ENCODE data around the gene USF3.

Gene USF3, protein sequence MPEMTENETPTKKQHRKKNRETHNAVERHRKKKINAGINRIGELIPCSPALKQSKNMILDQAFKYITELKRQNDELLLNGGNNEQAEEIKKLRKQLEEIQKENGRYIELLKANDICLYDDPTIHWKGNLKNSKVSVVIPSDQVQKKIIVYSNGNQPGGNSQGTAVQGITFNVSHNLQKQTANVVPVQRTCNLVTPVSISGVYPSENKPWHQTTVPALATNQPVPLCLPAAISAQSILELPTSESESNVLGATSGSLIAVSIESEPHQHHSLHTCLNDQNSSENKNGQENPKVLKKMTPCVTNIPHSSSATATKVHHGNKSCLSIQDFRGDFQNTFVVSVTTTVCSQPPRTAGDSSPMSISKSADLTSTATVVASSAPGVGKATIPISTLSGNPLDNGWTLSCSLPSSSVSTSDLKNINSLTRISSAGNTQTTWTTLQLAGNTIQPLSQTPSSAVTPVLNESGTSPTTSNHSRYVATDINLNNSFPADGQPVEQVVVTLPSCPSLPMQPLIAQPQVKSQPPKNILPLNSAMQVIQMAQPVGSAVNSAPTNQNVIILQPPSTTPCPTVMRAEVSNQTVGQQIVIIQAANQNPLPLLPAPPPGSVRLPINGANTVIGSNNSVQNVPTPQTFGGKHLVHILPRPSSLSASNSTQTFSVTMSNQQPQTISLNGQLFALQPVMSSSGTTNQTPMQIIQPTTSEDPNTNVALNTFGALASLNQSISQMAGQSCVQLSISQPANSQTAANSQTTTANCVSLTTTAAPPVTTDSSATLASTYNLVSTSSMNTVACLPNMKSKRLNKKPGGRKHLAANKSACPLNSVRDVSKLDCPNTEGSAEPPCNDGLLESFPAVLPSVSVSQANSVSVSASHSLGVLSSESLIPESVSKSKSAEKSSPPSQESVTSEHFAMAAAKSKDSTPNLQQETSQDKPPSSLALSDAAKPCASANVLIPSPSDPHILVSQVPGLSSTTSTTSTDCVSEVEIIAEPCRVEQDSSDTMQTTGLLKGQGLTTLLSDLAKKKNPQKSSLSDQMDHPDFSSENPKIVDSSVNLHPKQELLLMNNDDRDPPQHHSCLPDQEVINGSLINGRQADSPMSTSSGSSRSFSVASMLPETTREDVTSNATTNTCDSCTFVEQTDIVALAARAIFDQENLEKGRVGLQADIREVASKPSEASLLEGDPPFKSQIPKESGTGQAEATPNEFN (N-terminal part only)

DNA sequence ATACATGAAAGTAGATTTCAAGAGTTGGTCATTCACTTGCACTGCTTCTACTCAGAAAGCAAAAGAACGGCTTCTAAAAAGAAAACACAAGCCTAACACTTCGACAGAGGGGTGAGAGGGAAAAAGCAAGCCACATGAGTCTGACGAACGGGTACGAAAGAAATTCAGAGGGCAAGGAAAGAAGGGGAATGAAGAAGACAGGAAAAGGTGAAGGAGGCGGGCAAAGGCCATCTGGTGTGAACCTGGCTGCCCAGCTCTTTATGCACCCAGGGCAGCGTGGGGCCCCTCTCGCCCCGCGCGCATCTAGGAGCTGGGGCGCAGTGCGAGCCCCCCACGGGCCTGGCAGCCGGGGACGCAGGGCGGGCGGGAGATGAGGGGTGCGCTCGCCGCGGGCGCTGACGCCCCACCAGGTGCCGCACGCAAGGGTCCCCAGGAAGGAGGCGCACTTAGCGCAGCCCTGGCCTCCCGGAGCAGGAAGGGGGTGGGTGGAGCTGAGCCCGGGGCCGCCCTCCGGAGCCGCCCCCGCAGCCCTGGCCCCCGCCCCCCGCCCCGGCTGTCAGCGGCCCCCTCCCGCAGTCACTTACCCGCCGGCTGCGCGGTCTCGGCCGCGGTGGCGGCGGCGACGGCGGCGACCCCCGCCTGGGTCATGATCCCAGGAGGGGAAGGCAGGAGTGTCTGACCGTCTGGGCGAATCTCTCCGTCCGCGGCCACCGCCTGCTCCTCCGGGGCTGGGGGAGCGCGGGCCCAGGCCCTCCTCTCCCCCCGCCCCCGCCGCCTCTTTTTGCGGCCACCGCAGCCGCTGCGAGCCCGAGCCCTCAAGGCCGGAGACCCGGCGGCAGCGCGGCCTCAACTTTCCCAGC, at the start of gene USF3:
USF3 (minus strand) TSS at position 857 of the 860 bp plus-strand sequence. CDS start 21,764 bp downstream, outside the sequence.
- no peak for DNase-seq (ENCODE audit: low read depth)
- no peak for TF ChIP-seq CTCF (conservative IDR thresholded peaks at IDR 0.05; ENCODE audit: low read depth, low read length)
- peak within 1 kb of the TSS; percentile 96 for H3K4me3 ChIP-seq (ENCODE audit: low read length)

DNA sequence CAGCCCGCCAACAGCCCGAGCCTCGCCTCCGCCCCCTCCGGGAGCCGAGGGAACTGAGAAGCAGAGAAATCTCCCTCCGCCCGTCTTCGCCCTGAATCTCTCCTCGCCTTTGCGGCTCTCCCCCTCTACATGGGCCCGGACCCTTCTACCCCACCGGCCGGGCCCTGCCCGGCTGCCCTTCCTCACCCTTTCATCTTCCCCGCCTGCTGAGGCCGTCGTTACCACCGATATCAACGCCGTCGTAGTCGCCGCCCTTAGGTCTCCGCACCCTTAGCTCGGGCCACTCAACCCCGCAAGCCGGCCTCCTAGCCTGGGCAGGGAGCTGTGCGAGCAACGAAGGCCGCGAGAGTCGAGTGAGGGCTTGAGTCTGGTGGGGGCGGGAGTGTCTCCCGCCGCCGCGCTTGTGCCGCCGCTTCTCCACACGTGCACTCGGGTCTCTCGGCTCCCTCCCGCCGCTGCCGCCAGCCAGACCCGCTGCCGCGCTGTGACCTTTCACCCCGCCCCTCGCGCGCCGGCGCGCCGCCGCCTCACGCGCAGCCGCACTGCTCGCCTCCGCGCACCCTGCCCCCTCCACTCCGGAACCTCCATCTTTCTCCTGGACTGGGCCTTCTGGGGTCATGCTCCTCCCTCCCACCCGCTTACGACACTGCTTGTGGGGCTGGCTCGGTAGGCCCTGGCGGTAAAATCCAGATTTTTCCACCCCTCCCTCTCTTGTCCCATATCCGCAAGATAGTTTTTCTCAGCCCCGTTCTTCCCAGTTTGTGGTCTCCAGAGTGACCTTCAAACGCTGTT, 49.5 kb upstream of the USF3 start, which contains the start of gene NAA50:
NAA50 (minus strand) TSS at position 494 of the 792 bp plus-strand sequence; CDS start at position 194, 300 bp downstream.
- H3K4me3 ChIP-seq (ENCODE audit: low read length), result peak within 1 kb of the TSS; percentile 99
- peak; percentile 52 for TF ChIP-seq CTCF (conservative IDR thresholded peaks at IDR 0.05; ENCODE audit: low read depth, low read length)
- DNase-seq (ENCODE audit: low read depth), result no peak

GRCh38 chr3:113744941-113745755, 48.7 kb upstream of the USF3 start:
- H3K4me3 ChIP-seq (ENCODE audit: low read length), result peak overlapping the region; percentile 99
- no peak for DNase-seq (ENCODE audit: low read depth)
- peak; percentile 59 for TF ChIP-seq CTCF (conservative IDR thresholded peaks at IDR 0.05; ENCODE audit: low read depth, low read length)

GRCh38 chr3:113743006-113743630, 46.7 kb upstream of the USF3 start:
- no peak overlapping the region for H3K4me3 ChIP-seq (ENCODE audit: low read length)
- no peak for TF ChIP-seq CTCF (conservative IDR thresholded peaks at IDR 0.05; ENCODE audit: low read depth, low read length)
- DNase-seq (ENCODE audit: low read depth), result no peak

- TF ChIP-seq CTCF (conservative IDR thresholded peaks at IDR 0.05; ENCODE audit: low read depth, low read length), result no peak
- no peak overlapping the region for H3K4me3 ChIP-seq (ENCODE audit: low read length)
- no peak for DNase-seq (ENCODE audit: low read depth)
These were observed 45.2 kb upstream of the USF3 start for GRCh38 chr3:113741620-113742019.
